ENCODE results near the gene C1orf159. TPM values are rescaled to one million over a fixed set of nuclear protein-coding genes. Genes with fewer than 3 reads are reported as not detected.

Gene C1orf159
- total and polyA plus RNA-seq, 9 of the 15 experiments (the other 6 are each of a cell fraction or from before 2014, with no cell fraction given), result 0.28 to 54.9 (median 10.6) TPM

DNA sequence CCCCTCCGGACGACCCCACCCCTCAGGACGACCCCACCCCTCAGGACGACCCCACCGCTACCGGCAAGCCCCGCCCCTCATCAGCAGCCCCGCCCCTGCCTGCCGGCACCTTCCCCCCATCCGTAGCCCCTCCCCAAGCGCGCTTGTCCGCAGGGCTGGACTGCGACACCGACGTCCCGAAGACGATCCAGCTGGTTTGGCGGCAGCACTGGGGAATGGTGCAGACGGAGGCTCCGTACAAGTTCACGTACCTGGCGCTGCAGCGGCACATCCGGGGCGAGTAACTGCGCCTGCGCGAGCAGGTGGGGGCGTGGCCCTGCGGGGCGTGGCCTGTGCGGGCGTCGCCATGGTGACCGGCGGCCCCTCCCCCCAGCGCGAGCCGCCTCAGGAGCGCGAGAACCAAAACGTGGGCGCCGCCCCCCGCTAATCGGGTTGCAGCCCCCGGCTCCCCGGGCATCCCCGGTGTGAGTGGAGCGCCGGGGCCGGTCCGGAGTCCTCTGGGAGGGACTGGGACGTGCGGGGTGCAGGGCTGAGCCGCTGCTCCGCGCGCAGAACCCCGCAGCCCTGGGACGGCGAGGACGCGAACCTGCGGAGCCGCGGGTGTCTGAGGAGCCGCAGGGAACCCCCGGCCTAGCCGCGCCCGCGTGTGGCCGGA is 46.7 kb downstream of the C1orf159 start (continued):
- TF ChIP-seq, protein P1, sequence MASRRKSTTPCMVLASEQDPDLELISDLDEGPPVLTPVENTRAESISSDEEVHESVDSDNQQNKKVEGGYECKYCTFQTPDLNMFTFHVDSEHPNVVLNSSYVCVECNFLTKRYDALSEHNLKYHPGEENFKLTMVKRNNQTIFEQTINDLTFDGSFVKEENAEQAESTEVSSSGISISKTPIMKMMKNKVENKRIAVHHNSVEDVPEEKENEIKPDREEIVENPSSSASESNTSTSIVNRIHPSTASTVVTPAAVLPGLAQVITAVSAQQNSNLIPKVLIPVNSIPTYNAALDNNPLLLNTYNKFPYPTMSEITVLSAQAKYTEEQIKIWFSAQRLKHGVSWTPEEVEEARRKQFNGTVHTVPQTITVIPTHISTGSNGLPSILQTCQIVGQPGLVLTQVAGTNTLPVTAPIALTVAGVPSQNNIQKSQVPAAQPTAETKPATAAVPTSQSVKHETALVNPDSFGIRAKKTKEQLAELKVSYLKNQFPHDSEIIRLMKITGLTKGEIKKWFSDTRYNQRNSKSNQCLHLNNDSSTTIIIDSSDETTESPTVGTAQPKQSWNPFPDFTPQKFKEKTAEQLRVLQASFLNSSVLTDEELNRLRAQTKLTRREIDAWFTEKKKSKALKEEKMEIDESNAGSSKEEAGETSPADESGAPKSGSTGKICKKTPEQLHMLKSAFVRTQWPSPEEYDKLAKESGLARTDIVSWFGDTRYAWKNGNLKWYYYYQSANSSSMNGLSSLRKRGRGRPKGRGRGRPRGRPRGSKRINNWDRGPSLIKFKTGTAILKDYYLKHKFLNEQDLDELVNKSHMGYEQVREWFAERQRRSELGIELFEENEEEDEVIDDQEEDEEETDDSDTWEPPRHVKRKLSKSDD (conservative IDR thresholded peaks at IDR 0.05; ENCODE audit: low read length), result 0 out of 2 replicates have a peak, but pooled peaks have one; percentile 42
- TF ChIP-seq ZFX (CRISPR knock-in tag; IDR thresholded peaks at IDR 0.05) (0 out of 2 replicates have a peak, but pooled peaks have one; percentile 28), HNRNPK (IDR thresholded peaks at IDR 0.05; ENCODE audit: low read depth, low read length, poor library complexity, severe bottlenecking) (no peak), ZNF76 (CRISPR knock-in tag; IDR thresholded peaks at IDR 0.05; ENCODE audit: borderline replicate concordance) (no peak; the same call in 1 of the 2 replicates), ZNF830 (CRISPR knock-in tag; IDR thresholded peaks at IDR 0.05) (0 out of 2 replicates have a peak, but pooled peaks have one; percentile 16), MED1 (CRISPR knock-in tag; IDR thresholded peaks at IDR 0.05; ENCODE audit: borderline replicate concordance) (no peak), NFE2 (IDR thresholded peaks at IDR 0.05; ENCODE audit: low read depth) (no peak), ZNF354B (CRISPR knock-in tag; IDR thresholded peaks at IDR 0.05) (no peak), NR2C1 (IDR thresholded peaks at IDR 0.05) (no peak), NR2C1 (tag; IDR thresholded peaks at IDR 0.05) (no peak), KHSRP (IDR thresholded peaks at IDR 0.05) (no peak), MTA3 (IDR thresholded peaks at IDR 0.05; ENCODE audit: borderline replicate concordance) (peak; percentile 36; the same call in 1 of the 2 replicates), HDAC6 (IDR thresholded peaks at IDR 0.05; ENCODE audit: low read depth, low read length) (no peak), ZSCAN29 (IDR thresholded peaks at IDR 0.05) (no peak), NR1H2 (CRISPR knock-in tag; IDR thresholded peaks at IDR 0.05) (no peak), ETS2 (tag; IDR thresholded peaks at IDR 0.05; ENCODE audit: borderline replicate concordance, poor library complexity, severe bottlenecking) (no peak), RBFOX2 (IDR thresholded peaks at IDR 0.05; ENCODE audit: low read depth, low read length) (peak; percentile 55)
- TF ChIP-seq, protein P2, sequence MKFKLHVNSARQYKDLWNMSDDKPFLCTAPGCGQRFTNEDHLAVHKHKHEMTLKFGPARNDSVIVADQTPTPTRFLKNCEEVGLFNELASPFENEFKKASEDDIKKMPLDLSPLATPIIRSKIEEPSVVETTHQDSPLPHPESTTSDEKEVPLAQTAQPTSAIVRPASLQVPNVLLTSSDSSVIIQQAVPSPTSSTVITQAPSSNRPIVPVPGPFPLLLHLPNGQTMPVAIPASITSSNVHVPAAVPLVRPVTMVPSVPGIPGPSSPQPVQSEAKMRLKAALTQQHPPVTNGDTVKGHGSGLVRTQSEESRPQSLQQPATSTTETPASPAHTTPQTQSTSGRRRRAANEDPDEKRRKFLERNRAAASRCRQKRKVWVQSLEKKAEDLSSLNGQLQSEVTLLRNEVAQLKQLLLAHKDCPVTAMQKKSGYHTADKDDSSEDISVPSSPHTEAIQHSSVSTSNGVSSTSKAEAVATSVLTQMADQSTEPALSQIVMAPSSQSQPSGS (CRISPR knock-in tag; IDR thresholded peaks at IDR 0.05), result peak; percentile 71; the same call in 1 of the 2 replicates
- TF ChIP-seq, protein P3, sequence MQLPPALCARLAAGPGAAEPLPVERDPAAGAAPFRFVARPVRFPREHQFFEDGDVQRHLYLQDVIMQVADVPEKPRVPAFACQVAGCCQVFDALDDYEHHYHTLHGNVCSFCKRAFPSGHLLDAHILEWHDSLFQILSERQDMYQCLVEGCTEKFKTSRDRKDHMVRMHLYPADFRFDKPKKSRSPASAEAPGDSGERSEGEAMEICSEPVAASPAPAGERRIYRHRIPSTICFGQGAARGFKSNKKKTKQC (CRISPR knock-in tag; IDR thresholded peaks at IDR 0.05), result 0 out of 2 replicates have a peak, but pooled peaks have one; percentile 18
- TF ChIP-seq, protein P4, sequence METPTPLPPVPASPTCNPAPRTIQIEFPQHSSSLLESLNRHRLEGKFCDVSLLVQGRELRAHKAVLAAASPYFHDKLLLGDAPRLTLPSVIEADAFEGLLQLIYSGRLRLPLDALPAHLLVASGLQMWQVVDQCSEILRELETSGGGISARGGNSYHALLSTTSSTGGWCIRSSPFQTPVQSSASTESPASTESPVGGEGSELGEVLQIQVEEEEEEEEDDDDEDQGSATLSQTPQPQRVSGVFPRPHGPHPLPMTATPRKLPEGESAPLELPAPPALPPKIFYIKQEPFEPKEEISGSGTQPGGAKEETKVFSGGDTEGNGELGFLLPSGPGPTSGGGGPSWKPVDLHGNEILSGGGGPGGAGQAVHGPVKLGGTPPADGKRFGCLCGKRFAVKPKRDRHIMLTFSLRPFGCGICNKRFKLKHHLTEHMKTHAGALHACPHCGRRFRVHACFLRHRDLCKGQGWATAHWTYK (CRISPR knock-in tag; IDR thresholded peaks at IDR 0.05), result no peak
- TF ChIP-seq, protein P5, sequence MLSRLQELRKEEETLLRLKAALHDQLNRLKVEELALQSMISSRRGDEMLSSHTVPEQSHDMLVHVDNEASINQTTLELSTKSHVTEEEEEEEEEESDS (CRISPR knock-in tag; IDR thresholded peaks at IDR 0.05), result no peak
